GM18867 (cell line): ENCODE data around the gene ADIRF.
"Not testable (repeated sequence)": the region's sequence is repeated elsewhere in the genome, so short reads cannot be mapped to it uniquely, and the experiment has no call there.

Experiments used
- ATAC-seq: cut with Tn5 transposase; IDR thresholded peaks from one replicate; pipeline ENCODE4 v1.9.1; 2021; ENCODE audit warnings: mild to moderate bottlenecking, moderate library complexity; ENCODE audit not compliant: unreplicated experiment

ADIRF gene

DNA sequence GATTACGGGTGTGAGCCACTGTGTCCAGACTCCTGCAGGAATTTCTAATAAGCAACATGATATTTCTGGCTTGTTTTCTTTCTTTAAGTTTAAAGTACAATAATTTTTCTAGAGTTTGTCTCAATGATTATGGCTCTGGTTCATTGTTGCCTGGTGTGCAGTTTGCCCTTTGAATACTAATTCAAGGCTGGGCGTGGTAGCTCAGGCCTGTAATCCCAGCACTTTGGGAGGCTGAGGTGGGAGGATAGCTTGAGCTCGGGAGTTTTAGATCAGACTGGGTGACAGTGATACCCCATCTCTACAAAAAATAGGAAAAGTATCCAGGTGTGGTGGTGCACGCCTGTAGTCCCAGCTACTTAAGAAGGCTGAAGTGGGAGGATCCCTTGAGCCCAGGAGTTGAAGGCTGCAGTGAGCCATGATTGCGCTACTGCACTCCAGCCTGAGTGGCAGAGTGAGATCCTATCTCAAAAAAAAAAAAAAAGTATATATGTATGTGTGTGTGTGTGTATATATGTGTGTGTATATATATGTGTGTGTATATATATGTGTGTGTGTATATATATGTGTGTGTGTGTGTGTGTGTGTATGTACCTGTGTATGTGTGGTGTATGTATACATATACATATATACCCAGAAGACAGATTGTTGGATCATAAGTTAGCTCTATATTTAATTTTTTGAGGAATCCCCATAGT lies 8.2 kb downstream of the ADIRF start:
- ATAC-seq = no peak

DNA sequence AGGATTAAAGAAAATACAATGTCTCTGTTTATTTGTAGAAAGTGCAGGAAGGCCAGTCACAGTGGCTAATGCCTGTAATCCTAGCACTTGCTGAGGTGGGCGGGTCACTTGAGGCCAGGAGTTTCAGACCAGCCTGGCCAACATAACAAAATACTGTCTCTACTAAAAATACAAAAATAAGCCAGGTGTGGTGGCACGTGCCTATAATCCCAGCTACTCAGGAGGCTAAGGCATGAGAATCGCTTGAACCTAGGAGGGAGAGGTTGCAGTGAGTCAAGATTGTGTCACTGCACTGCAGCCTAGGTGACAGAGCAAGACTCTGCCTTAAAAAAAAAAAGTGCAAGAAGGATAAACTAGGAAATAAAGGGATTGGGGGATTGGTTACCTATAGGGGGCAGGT lies 10.2 kb downstream of the ADIRF start:
- ATAC-seq = not testable (repeated sequence)

DNA sequence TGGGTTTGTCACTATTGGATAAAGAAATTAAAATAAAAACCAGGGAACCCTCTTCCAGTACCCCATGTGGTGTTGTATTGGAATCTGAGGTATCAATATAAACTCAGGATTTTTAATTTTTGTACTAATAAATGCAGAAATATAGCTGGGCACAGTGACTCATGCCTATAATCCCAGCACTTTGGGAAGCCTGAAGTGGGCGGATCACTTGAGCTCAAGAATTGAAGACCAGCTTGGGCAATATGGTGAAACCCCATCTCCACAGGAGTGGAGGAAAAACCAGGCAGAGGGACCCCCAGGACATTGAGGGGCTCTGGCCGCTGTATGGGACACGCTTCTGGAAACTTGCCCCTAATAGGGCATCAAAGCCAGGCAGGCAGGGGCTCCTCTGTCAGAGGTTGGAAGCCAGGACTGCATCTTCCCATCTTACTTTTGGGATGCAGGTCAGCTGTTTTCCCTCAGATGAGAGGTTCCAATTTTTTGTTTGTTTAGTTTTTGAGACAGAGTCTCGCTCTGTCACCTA lies 11.1 kb downstream of the ADIRF start:
- no peak for ATAC-seq

DNA sequence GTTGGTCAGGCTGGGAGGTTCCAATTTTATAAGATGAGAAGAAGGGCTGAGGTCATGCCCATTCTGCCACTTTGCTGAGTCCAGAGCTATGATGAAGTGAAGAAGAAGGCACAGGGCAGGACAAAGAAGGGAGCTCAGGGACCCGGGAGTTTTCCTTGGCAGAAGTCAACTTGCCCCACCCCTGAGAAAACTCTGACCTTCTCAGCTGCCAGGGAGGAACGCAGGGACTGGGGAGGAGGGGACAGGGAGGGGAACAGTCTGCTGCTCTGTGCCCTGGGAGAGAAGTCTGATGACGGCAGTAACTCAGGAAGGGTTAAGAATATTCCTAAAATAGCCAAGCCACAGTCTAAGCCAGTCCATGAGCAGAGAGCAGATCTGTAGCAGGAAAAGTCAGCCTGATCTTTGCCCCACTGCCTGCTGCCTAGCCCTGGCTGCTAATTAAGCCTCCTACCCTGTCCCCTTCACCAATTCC lies 11.7 kb downstream of the ADIRF start:
- no peak for ATAC-seq

DNA sequence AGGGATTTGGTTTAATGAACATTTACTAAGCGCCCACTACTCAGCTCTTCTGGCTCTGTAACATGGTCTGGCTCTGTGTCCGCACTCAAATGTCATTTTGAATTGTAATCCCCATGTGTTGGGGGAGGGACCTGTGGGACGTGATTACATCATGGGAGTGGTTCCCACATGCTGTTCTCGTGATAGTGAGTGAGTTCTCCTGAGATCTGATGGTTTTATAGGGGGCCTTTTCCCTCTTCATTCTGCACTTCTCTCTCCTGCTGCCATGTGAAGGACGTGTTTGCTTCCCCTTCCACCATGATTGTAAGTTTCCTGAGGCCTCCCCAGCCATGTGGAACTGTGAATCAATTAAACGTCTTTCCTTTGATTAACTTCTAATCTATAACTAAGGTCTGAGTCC lies 12.7 kb downstream of the ADIRF start:
- ATAC-seq = not testable (repeated sequence)

DNA sequence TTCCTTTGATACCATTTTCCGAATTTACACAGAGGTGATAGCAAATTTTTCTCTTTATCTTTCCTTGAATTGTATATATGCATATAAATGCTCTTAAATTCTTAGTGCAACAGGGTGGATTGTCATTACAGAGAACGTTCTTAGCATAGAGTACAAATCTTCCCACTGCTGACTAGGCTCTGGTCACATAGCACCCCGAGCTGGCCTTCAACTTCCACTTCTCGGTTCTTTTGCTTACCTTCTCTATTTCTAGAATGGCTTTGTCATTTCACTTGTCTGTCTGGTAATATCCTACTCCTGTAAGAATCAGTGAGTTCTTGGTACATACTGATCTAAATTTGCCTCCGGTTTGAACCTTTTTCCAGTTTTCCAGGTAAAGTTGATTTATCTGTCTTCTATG lies 13.4 kb downstream of the ADIRF start:
- ATAC-seq = no peak

DNA sequence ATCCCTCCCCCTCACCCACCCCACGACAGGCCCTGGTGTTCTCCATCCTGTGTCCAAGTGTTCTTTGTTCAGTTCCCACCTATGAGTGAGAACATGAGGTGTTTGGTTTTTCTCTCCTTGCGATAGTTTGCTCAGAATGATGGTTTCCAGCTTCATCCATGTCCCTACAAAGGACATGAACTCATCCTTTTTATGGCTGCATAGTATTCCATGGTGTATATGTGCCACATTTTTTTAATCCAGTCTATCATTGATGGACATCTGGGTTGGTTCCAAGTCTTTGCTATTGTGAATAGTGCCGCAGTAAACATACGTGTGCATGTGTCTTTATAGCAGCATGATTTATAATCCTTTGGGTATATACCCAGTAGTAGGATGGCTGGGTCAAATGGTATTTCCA lies 16.2 kb downstream of the ADIRF start:
- ATAC-seq = not testable (repeated sequence)

DNA sequence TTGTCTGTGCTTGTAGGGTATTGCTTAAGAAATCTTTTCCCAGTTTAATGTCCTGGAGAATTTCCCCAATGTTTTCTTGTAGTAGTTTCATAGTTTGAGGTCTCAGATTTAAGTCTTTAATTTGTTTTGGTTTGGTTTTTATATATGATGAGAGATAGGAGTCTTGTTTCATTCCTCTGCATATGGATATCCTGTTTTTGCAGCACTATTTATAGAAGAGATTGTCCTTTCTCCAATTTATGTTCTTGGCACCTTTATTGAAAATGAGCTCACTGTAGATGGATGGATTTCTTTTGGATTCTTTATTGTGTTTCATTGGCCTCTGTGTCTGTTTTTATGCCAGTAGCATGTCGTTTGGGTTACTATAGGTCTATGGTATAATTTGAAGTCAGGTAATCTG lies 20.2 kb downstream of the ADIRF start:
- no peak for ATAC-seq

DNA sequence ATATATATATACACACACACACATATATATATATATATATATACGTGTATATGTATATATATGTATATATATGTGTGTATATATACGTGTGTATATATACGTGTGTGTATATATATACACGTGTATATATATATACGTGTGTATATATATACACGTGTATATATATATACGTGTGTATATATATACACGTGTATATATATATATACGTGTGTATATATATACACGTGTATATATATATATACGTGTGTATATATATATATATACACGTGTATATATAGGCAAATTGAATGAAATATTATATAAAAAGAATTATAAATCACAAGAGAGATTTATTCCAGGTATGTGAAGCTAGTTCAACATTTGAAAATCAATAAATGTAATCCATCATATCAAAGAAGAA lies 23.1 kb downstream of the ADIRF start:
- not testable (repeated sequence) for ATAC-seq

DNA sequence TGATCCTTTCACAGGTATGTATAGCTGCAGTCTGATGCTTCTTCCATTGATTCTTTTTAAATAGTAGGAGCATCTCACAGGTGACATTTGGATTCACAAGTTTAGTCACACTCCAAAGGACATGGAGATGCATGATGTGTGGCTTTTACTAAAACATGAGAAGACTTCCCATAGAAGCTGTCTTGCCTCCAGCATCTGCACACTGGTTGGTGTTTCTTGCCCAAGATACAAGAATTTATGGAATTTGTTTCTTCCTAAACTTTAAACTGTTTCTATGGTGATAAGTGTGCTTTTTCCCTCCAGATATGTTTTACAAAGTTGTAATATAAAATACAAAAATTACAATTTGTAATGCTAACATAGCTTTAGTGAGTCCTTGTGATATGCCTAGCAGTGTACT lies 24.2 kb downstream of the ADIRF start:
- no peak for ATAC-seq

DNA sequence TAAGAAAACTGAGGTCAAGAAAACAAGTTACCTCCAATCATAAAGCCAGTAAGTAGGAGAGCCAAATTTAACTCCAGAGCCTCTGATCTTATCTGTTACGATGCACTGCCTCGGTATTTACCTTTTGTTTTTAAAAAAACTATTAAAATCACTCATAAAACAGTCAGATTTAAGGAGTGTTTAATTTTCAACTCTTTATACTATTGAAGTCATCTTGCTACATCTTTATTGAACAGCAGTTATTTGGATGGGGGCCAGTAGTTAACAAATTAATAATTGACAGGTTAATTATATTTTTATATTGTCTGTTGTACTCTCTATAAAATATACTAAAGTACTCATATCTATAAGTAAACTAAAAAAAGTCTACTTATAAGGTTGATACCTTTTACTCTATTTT lies 24.6 kb downstream of the ADIRF start:
- no peak for ATAC-seq

DNA sequence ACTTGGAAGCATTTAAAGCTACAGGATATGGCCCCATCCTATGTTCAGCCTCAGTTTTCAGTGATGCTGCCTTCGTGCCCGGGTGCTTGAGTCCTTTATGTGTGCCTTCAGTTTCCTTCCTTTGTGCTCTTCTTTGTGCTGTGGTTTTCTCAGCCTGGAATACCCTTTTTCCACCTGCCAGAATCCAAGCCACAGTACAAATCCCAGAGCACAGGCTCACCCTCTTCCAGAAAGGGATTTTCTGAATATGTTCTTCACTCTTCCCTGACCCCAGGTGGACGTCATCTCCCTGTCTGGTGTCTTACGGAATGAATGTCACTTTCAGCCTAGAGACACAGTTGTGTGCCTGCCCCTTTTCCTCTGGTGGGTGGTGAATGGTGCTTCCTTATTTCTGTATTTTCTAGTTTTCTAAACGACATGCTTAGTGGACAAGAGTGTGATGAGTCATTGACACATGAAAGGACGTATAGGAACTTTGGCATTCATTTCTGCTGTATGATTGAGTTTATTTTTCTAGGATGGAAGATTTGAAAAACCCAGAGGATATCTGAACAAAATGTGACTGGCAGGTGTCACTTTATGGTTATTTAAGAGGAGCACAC lies 31.6 kb downstream of the ADIRF start:
- not testable (repeated sequence) for ATAC-seq

DNA sequence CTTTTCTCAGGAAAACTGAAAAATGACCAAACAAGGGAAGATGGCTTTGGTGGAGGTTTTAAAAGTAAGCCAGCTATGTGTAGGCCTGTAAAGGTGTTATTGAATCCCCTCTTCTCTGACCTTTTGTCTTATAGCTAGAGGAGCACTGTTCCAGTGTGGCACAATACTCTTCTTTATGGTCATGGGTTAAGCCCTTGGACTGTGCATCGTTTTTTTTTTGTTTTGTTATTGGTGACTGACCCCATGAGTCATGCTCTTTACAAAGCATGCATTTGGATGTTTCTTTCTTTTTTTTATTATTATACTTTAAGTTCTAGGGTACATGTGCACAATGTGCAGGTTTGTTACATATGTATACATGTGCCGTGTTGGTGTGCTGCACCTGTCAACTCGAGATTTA lies 32.2 kb downstream of the ADIRF start:
- no peak for ATAC-seq

DNA sequence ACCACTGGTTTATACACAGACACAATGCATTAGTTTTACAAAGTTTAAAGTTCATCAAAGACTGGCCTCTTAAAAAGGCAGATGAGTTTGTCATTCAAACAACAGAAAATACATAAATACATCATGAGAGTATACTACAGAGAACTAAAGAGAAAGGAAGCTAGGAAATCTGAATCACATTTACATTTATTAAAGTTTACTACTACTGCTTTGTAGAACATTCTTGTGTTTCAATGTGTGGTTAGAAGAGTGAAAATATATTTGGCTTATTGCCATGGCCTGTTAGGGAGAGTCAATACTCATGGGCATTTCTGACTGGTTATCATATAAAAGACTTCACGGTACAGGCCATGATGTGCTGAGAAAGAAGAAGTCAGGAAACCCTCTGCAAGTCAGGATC lies 38.8 kb downstream of the ADIRF start:
- not testable (repeated sequence) for ATAC-seq

DNA sequence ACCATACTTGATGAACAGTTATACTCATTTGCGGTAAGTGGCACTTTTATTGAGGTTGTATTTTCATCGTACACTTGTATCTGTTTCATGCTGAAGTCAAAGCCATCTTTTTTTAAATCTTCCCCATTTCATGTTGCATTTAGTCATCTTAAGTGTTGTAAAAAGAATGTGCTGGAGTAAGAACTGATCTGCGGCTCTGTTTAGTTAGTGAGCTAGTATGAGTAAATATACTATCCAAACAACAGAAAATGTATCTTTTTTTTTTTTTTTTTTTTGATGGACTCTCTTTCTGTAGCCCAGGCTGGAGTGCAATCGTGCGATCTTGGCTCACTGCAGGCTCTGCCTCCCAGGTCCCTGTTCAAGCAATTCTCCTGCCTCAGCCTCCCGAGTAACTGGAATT lies 39.4 kb downstream of the ADIRF start:
- ATAC-seq = not testable (repeated sequence)

DNA sequence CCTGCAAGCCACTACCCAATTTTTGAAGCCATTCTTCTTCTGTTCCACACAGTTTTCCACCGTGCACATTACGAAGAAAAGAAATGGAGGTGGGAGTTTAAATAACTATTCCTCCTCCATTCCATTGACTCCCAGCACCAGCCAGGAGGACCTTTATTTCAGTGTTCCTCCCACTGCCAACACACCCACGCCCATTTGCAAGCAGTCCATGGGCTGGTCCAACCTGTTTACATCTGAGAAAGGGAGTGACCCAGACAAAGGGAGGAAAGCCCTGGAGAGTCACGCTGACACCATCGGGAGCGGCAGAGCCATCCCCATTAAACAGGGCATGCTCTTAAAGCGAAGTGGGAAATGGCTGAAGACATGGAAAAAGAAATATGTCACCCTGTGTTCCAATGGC lies 40.0 kb downstream of the ADIRF start:
- ATAC-seq = not testable (repeated sequence)

DNA sequence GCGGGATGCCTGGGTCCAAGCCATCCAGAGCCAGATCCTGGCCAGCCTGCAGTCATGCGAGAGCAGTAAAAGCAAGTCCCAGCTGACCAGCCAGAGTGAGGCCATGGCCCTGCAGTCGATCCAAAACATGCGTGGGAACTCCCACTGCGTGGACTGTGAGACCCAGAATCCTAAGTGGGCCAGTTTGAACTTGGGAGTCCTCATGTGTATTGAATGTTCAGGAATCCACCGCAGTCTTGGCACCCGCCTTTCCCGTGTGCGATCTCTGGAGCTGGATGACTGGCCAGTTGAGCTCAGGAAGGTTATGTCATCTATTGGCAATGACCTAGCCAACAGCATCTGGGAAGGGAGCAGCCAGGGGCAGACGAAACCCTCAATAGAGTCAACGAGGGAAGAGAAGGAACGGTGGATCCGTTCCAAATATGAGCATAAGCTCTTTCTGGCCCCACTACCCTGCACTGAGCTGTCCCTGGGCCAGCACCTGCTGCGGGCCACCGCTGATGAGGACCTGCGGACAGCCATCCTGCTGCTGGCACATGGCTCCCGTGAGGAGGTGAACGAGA lies 40.9 kb downstream of the ADIRF start:
- not testable (repeated sequence) for ATAC-seq

DNA sequence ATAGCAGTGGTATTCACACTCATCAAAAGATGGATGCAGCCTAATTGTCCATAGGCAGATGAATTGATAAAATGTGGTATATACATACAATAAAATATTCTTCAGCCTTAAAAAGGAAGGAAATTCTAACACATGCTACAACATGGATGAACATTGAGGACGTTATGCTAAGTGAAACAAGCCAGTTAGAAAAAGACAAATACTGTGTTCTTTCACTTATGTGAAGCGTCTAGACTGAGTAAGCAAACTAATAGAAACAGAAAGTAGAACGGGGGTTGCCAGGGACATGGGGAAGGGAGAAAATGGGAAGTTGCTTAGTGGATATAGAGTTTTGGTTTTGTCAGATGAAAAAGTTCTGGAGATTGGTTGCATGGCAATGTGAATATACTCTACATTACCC lies 45.2 kb downstream of the ADIRF start:
- ATAC-seq = not testable (repeated sequence)

DNA sequence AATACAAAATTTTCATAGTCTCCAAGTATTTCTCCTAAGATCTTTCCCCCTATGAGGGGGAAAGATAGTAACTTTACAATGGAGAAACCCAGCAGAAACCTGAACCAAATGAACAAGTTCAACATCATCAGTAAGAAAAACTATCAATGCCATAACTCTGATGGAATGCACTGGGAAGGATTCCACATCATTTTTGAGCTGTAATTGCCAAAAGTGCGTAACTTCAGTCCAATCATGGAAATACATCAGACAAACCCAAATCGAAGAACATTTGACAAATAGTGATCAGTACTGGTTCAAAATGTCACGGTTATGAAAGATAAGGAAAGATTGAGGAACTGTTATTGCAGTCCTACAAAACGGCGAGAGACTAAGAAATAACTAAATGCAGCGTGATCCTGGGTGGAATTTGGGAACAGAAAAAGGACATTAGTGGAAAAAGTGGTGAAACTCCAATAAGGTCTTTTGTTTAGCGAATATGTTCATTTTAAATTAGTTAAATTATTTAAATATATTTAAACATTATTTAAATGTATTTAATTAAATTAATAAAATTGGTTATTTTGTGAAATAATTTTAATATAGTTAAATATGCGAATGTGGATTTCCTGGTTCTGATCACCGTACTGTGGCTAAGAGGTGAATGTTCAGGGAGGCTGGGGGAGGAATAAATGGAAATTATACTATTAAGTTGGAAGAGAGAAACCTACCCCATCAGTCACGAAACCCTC lies 46.9 kb downstream of the ADIRF start:
- ATAC-seq = not testable (repeated sequence)

DNA sequence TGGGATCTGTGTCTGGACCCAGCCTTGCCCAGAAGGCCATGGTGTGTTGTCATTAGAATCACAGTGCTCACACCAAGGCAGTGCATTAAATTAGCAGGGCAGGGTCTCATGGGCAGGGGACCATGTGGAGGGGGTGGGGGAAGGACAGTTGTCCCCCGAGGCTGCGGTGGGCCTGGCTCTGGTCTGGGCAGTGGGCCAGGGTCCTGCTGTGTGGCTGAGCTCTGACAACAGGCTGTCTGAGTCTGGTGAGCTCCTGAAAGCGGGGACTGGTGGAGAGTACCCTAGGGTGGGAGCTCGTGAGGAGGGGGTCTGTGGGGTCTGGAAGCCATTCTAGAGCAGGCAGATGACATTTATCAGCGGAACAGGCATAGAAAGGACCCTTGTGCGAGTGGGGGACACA lies 49.8 kb downstream of the ADIRF start:
- ATAC-seq = not testable (repeated sequence)

DNA sequence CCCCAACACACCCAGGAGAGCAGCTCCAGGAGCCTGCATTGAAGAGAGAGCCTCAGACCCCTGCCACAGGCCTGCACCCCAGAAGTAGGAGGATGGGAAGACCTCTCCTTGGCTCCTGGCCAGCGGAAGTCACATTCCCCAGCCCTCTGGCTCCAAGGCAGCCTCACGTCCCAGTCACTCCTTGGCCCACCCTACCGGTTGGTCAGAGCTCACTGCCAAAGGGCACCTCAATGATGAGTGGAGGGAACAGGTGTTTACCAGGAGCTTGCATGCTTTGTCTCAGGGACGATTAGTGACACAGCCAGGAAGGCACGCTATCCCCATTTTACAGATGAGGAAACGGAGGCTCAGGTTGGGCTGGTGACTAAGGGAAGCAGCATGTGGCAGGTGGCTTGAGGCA lies 50.8 kb downstream of the ADIRF start:
- ATAC-seq = not testable (repeated sequence)
